ENCODE results near the gene ZNF764.
"Not testable (repeated sequence)": the region's sequence is repeated elsewhere in the genome, so short reads cannot be mapped to it uniquely, and the experiment has no call there.

The ZNF764 gene

DNA sequence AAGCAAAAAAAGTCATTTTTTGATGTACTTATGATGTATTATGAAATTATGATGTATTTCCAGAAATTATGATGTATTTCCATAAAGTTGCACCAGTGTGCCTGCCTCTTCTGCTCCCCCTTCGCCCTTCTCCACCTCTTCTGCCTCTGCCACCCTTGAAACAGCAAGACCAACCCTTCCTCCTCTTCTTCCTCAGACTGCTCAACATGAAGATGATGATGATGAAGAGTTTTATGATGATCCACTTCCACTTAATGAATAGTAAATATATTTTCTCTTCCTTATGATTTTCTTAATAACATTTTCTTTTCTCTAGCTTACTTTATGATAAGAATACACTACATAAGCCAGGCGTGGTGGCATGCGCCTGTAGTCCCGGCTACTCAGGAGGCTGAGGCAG is 34.7 kb upstream of the ZNF764 start:
- no peaks in the 10 kb centered on the region for H3K27me3 ChIP-seq (ENCODE audit: control insufficient read depth, insufficient read depth, low read length)
- no peak overlapping the region for H3K4me3 ChIP-seq (ENCODE audit: low read depth, low read length)
- H3K9me3 ChIP-seq (ENCODE audit: control insufficient read depth, low read length) = no peaks in the 10 kb centered on the region
- no peak overlapping the region for H3K4me2 ChIP-seq (ENCODE audit: low read length)
- H3K36me3 ChIP-seq (ENCODE audit: control insufficient read depth, insufficient read depth, low read length) = no peaks in the 10 kb centered on the region
- no peaks in the 10 kb centered on the region for H3K79me2 ChIP-seq
- no peaks in the 10 kb centered on the region for H3K4me1 ChIP-seq
- H3K27ac ChIP-seq = no peak overlapping the region
- no peak overlapping the region for H2AFZ ChIP-seq
- H3K9ac ChIP-seq = no peak overlapping the region
- no peak for TF ChIP-seq CTCF (IDR thresholded peaks at IDR 0.05)

- not testable (repeated sequence) for H3K36me3 ChIP-seq (ENCODE audit: control insufficient read depth, insufficient read depth, low read length); H3K4me2 ChIP-seq (ENCODE audit: low read length); H2AFZ ChIP-seq; H3K27ac ChIP-seq; H3K4me1 ChIP-seq; H3K4me3 ChIP-seq (ENCODE audit: low read depth, low read length); H3K9ac ChIP-seq; H3K79me2 ChIP-seq; H3K9me3 ChIP-seq (ENCODE audit: control insufficient read depth, low read length); H3K27me3 ChIP-seq (ENCODE audit: control insufficient read depth, insufficient read depth, low read length)
Observed at GRCh38 chr16:30590869-30591268, 32.7 kb upstream of the ZNF764 start.

DNA sequence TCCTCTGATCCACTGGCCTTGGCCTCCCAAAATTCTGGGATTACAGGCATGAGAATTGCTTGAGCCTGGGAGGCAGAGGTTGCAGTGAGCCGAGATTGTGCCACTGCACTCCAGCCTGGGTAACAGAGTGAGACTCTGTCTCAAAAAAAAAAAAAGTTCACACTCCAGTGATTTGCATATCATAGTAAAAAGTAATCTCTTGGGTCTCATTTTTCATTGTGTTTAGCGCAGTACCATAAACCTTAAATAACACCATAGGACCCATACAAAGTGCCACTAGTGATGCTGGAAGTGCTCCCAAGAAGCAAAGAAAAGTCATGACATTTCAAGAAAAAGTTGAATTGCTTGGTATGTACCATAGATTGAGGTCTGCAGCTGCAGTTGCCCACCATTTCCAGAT is 31.4 kb upstream of the ZNF764 start:
- not testable (repeated sequence) for H3K27me3 ChIP-seq (ENCODE audit: control insufficient read depth, insufficient read depth, low read length); H3K4me1 ChIP-seq; H3K4me3 ChIP-seq (ENCODE audit: low read depth, low read length); H2AFZ ChIP-seq; H3K79me2 ChIP-seq; H3K36me3 ChIP-seq (ENCODE audit: control insufficient read depth, insufficient read depth, low read length); H3K4me2 ChIP-seq (ENCODE audit: low read length); H3K9ac ChIP-seq; H3K27ac ChIP-seq; H3K9me3 ChIP-seq (ENCODE audit: control insufficient read depth, low read length)

GRCh38 chr16:30588651-30589050 is 30.5 kb upstream of the ZNF764 start:
- H3K4me2 ChIP-seq (ENCODE audit: low read length) = no peak overlapping the region
- H3K27ac ChIP-seq = no peak overlapping the region
- no peak for TF ChIP-seq CTCF (IDR thresholded peaks at IDR 0.05)
- peaks cover 2% of the 10 kb centered on the region for H3K4me1 ChIP-seq
- H3K79me2 ChIP-seq = no peaks in the 10 kb centered on the region
- H2AFZ ChIP-seq = no peak overlapping the region
- H3K27me3 ChIP-seq (ENCODE audit: control insufficient read depth, insufficient read depth, low read length) = no peaks in the 10 kb centered on the region
- H3K9ac ChIP-seq = no peak overlapping the region
- H3K4me3 ChIP-seq (ENCODE audit: low read depth, low read length) = no peak overlapping the region
- no peaks in the 10 kb centered on the region for H3K36me3 ChIP-seq (ENCODE audit: control insufficient read depth, insufficient read depth, low read length)
- H3K9me3 ChIP-seq (ENCODE audit: control insufficient read depth, low read length) = no peaks in the 10 kb centered on the region

GRCh38 chr16:30585400-30586191 is 27.4 kb upstream of the ZNF764 start, which contains the start of gene ZNF785:
TSS of gene ZNF785 (minus strand) at chr16:30585697. CDS start at chr16:30585611, 86 bp downstream.
- Histone ChIP-seq H3K4me2 (ENCODE audit: low read length) (peak within 1 kb of the TSS; percentile 97), H3K4me1 (peaks cover 2% of the 10 kb centered on the region), H3K9ac (peak within 1 kb of the TSS; percentile 62), H3K79me2 (peaks cover 11% of the 10 kb centered on the region), H3K27ac (peak within 1 kb of the TSS; percentile 86), H3K4me3 (ENCODE audit: low read depth, low read length) (peak within 1 kb of the TSS; percentile 91), H3K9me3 (ENCODE audit: control insufficient read depth, low read length) (no peaks in the 10 kb centered on the region), H3K36me3 (ENCODE audit: control insufficient read depth, insufficient read depth, low read length) (no peaks in the 10 kb centered on the region), H3K27me3 (ENCODE audit: control insufficient read depth, insufficient read depth, low read length) (no peaks in the 10 kb centered on the region), H2AFZ (peak within 1 kb of the TSS; percentile 89)
- TF ChIP-seq CTCF (IDR thresholded peaks at IDR 0.05) = peak; percentile 43
